Measurements from ENCODE around the gene SDK1. TPM values are rescaled to one million over a fixed set of nuclear protein-coding genes. Genes with fewer than 3 reads are reported as not detected.

SDK1 gene
- total and polyA plus RNA-seq, 2 of the 8 experiments (the other 6 are each of a cell fraction or from before 2014, with no cell fraction given): 3.3 to 7.2 TPM

- TF ChIP-seq, protein P1, sequence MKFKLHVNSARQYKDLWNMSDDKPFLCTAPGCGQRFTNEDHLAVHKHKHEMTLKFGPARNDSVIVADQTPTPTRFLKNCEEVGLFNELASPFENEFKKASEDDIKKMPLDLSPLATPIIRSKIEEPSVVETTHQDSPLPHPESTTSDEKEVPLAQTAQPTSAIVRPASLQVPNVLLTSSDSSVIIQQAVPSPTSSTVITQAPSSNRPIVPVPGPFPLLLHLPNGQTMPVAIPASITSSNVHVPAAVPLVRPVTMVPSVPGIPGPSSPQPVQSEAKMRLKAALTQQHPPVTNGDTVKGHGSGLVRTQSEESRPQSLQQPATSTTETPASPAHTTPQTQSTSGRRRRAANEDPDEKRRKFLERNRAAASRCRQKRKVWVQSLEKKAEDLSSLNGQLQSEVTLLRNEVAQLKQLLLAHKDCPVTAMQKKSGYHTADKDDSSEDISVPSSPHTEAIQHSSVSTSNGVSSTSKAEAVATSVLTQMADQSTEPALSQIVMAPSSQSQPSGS (IDR thresholded peaks at IDR 0.05; ENCODE audit: low read length): no peak
- TF ChIP-seq RFX5 (IDR thresholded peaks at IDR 0.05; ENCODE audit: borderline replicate concordance, low read depth, low read length) (no peak), EZH2 (IDR thresholded peaks at IDR 0.05; ENCODE audit: low read depth, low read length, severe bottlenecking) (no peak)
Observed at GRCh38 chr7:3265388-3265787, 35.7 kb upstream of the SDK1 start (continued).
